Liver (tissue), 9 donors: ENCODE measurements around the gene HAPLN1. TPM values are rescaled to one million over a fixed set of nuclear protein-coding genes. Genes with fewer than 3 reads are reported as not detected.

ENCODE experiments used
- DNase-seq: peaks from one replicate; pipeline ENCODE4 v3.0.0-alpha.2; 2017; ENCODE audit warnings: low spot score
- H3K27ac ChIP-seq, 2 donors: one replicate each; pipeline ENCODE4 v1.7.0; 2013; ENCODE audit warnings: inconsistent platforms in 2 of 2, low read length in 2 of 2, control low read depth in 1 of 2, low read depth in 1 of 2, mild to moderate bottlenecking in 1 of 2
- H3K27me3 ChIP-seq, 4 donors: one replicate each; pipeline versions ENCODE4 v1.6.1 to v1.7.0; 2013; ENCODE audit warnings: low read length in 3 of 4, inconsistent platforms in 1 of 4, mild to moderate bottlenecking in 1 of 4, moderate library complexity in 1 of 4; ENCODE audit not compliant: control insufficient read depth in 4 of 4, insufficient read depth in 4 of 4
- H3K36me3 ChIP-seq, 4 donors: one replicate each; pipeline versions ENCODE4 v1.6.1 to v1.7.0; 2013; ENCODE audit warnings: low read length in 3 of 4, mild to moderate bottlenecking in 3 of 4, low read depth in 1 of 4, moderate library complexity in 1 of 4; ENCODE audit not compliant: control insufficient read depth in 4 of 4, insufficient read depth in 3 of 4
- H3K4me1 ChIP-seq, 4 donors: one replicate each; pipeline versions ENCODE4 v1.6.1 to v1.7.0; 2013; ENCODE audit warnings: low read length in 3 of 4, mild to moderate bottlenecking in 3 of 4, moderate library complexity in 1 of 4; ENCODE audit not compliant: control insufficient read depth in 4 of 4, insufficient read depth in 4 of 4
- H3K4me3 ChIP-seq, 3 donors: one replicate each; pipeline versions ENCODE4 v1.6.1 to v1.7.0; 2013; ENCODE audit warnings: low read length in 3 of 3, control low read depth in 1 of 3, low read depth in 1 of 3, mild to moderate bottlenecking in 1 of 3
- H3K9ac ChIP-seq, 2 donors: one replicate each; pipeline ENCODE4 v1.7.0; 2013; ENCODE audit warnings: low read length in 2 of 2, mild to moderate bottlenecking in 2 of 2, moderate library complexity in 2 of 2, control low read depth in 1 of 2, low read depth in 1 of 2
- H3K9me3 ChIP-seq, 4 donors: one replicate each; pipeline versions ENCODE4 v1.6.1 to v1.7.0; 2013; ENCODE audit warnings: low read length in 3 of 4; ENCODE audit not compliant: control insufficient read depth in 4 of 4
- CTCF ChIP-seq: fragments of 150-350 bp; IDR thresholded peaks from 2 replicates; pipeline ENCODE4 v1.5.1; 2017; ENCODE audit warnings: improper control_type of control experiment, low read depth, low read length; ENCODE audit not compliant: missing input control
- EGR1 ChIP-seq, 2 donors: IDR thresholded peaks; 2 replicates each; pipeline ENCODE4 v1.6.1; 2016 to 2018; ENCODE audit warnings: antibody characterized with exemption in 2 of 2, low read depth in 2 of 2
- GABPA ChIP-seq, 2 donors: IDR thresholded peaks in 1 of 2; conservative IDR thresholded peaks in 1 of 2; 2 replicates each; pipeline ENCODE4 v1.6.1; 2016; ENCODE audit warnings: antibody characterized with exemption in 2 of 2, mild to moderate bottlenecking in 1 of 2, moderate library complexity in 1 of 2
- HNF4A ChIP-seq, 2 donors: conservative IDR thresholded peaks; 2 replicates each; pipeline ENCODE4 v1.6.1; 2016; ENCODE audit warnings: antibody characterized with exemption in 2 of 2, mild to moderate bottlenecking in 2 of 2
- HNF4G ChIP-seq: IDR thresholded peaks from 2 replicates; pipeline ENCODE4 v1.6.1; 2016; ENCODE audit warnings: antibody characterized with exemption
- JUND ChIP-seq, 2 donors: IDR thresholded peaks; 2 replicates each; pipeline ENCODE4 v1.6.1; 2016; ENCODE audit warnings: antibody characterized with exemption in 2 of 2
- MAX ChIP-seq: IDR thresholded peaks from 2 replicates; pipeline ENCODE4 v1.6.1; 2016; ENCODE audit warnings: antibody characterized with exemption
- NR2F2 ChIP-seq: IDR thresholded peaks from 2 replicates; pipeline ENCODE4 v1.6.1; 2016; ENCODE audit warnings: antibody characterized with exemption
- RAD21 ChIP-seq, 2 donors: IDR thresholded peaks; 2 replicates each; pipeline ENCODE4 v1.6.1; 2016; ENCODE audit warnings: antibody characterized with exemption in 2 of 2, mild to moderate bottlenecking in 2 of 2
- REST ChIP-seq: IDR thresholded peaks from 2 replicates; pipeline ENCODE4 v1.6.1; 2016; ENCODE audit warnings: antibody characterized with exemption, mild to moderate bottlenecking
- RXRA ChIP-seq, 2 donors: IDR thresholded peaks; 2 replicates each; pipeline ENCODE4 v1.6.1; 2017 to 2018; ENCODE audit warnings: antibody characterized with exemption in 2 of 2, mild to moderate bottlenecking in 1 of 2
- SP1 ChIP-seq: IDR thresholded peaks from 2 replicates; pipeline ENCODE4 v1.6.1; 2018; ENCODE audit warnings: antibody characterized with exemption, mild to moderate bottlenecking
- TAF1 ChIP-seq: conservative IDR thresholded peaks from 2 replicates; pipeline ENCODE4 v1.6.1; 2016; ENCODE audit warnings: antibody characterized with exemption, mild to moderate bottlenecking
- YY1 ChIP-seq: IDR thresholded peaks from 2 replicates; pipeline ENCODE4 v1.6.1; 2016; ENCODE audit warnings: antibody characterized with exemption, mild to moderate bottlenecking
- WGBS: extraction: QIAGEN DNeasy Blood & Tissue Kit; methylation state at CpG from one replicate; pipeline ENCODE4 v1.1.7; 2013; 5-methylcytosine and 5-hydroxymethylcytosine counted together
- polyA plus RNA-seq, 2 donors: library from polyadenylated mRNA; stranded (reverse) in 1 of 2; unstranded in 1 of 2; fragments of 200-250 nt in 1 of 2; fragments of >200 nt in 1 of 2; fragmentation: Nextera tagmentation in 1 of 2; extraction: Ambion mirVana in 1 of 2; gene quantifications; one replicate each; pipeline versions ENCODE4 v1.2.1 to v1.2.3, GENCODE V29; 2013 to 2015
- total RNA-seq, 2 donors: library from RNA; depleted of rRNA; stranded (reverse); fragments of >200 nt; gene quantifications; one replicate each; pipeline ENCODE4 v1.2.3, GENCODE V29; 2014
- donor health status: healthy.
- donor health status: healthy.
- donor health status: healthy.
- donor health status: healthy.
- donor health status: healthy.

HAPLN1 gene
- total and polyA plus RNA-seq, 4 donors, result 0.07 to 1.3 TPM; not detected in 2

- no peak overlapping the region for H3K27ac ChIP-seq
- no peaks in the 10 kb centered on the region for H3K36me3 ChIP-seq
- H3K27me3 ChIP-seq, result peaks cover 0 to 2% (median 0%) of the 10 kb centered on the region in 4 donors
- H3K4me3 ChIP-seq, result no peak overlapping the region
- H3K9ac ChIP-seq, result no peak overlapping the region
- 70% methylated on average over 1 of the region's 1 CpG for WGBS
- no peak for TF ChIP-seq HNF4G
- no peak for TF ChIP-seq JUND (IDR thresholded peaks at IDR 0.05)
- TF ChIP-seq TAF1, result no peak
- TF ChIP-seq RAD21 (IDR thresholded peaks at IDR 0.05), result no peak
- TF ChIP-seq RXRA (IDR thresholded peaks at IDR 0.05), result no peak
- no peak for TF ChIP-seq SP1
- TF ChIP-seq CTCF, result no peak
- TF ChIP-seq MAX, result no peak
- TF ChIP-seq GABPA (IDR thresholded peaks at IDR 0.05 in 1 of 2, conservative IDR thresholded peaks at IDR 0.05 in 1 of 2), result no peak
- no peak for TF ChIP-seq YY1
- no peak for TF ChIP-seq REST
- no peak for TF ChIP-seq HNF4A (conservative IDR thresholded peaks at IDR 0.05)
- TF ChIP-seq NR2F2, result no peak
- no peak for TF ChIP-seq EGR1 (IDR thresholded peaks at IDR 0.05; ENCODE audit: low read depth in 2 of 2)
- DNase-seq, result no peak
- H3K9me3 ChIP-seq, result peaks cover 0 to 2% (median 0%) of the 10 kb centered on the region in 4 donors
- H3K4me1 ChIP-seq, result peaks cover 0 to 7% (median 0%) of the 10 kb centered on the region in 4 donors
These were observed 24.2 kb upstream of the HAPLN1 start for GRCh38 chr5:83744821-83745220.

GRCh38 chr5:83742089-83742488, 21.4 kb upstream of the HAPLN1 start:
- 59% methylated on average over 4 of the region's 4 CpGs for WGBS
- DNase-seq, result no peak
- no peak for TF ChIP-seq JUND (IDR thresholded peaks at IDR 0.05)
- TF ChIP-seq HNF4A (conservative IDR thresholded peaks at IDR 0.05), result peak in 1 of 2 donors; percentile 30
- peak; percentile 19 for TF ChIP-seq SP1
- Histone ChIP-seq H3K27me3 (peaks cover 0 to 2% (median 0%) of the 10 kb centered on the region in 4 donors), H3K36me3 (no peaks in the 10 kb centered on the region), H3K9me3 (no peaks in the 10 kb centered on the region), H3K4me3 (no peak overlapping the region), H3K4me1 (peaks cover 0 to 7% (median 0%) of the 10 kb centered on the region in 4 donors), H3K9ac (no peak overlapping the region), H3K27ac (no peak overlapping the region)
